HFFc6 (cell line): ENCODE measurements around the gene LBHD1. TPM values are rescaled to one million over a fixed set of nuclear protein-coding genes. Genes with fewer than 3 reads are reported as not detected.
"Not testable (repeated sequence)": the region's sequence is repeated elsewhere in the genome, so short reads cannot be mapped to it uniquely, and the experiment has no call there.

ENCODE experiments used
- DNase-seq: peaks from one replicate; pipeline ENCODE4 v3.0.0-alpha.2; 2018
- H3K27ac Mint-ChIP-seq: 2 replicates; pipeline ENCODE4 v1.8.0; 2020; ENCODE audit warnings: mild to moderate bottlenecking, mixed read lengths
- H3K27me3 Mint-ChIP-seq: 2 replicates; pipeline ENCODE4 v1.8.0; 2021; ENCODE audit warnings: mild to moderate bottlenecking, moderate library complexity, mixed read lengths; ENCODE audit not compliant: insufficient read depth
- H3K36me3 Mint-ChIP-seq: 2 replicates; pipeline ENCODE4 v1.8.0; 2021; ENCODE audit warnings: low read depth, mixed read lengths
- H3K4me1 Mint-ChIP-seq: 2 replicates; pipeline ENCODE4 v1.8.0; 2020; ENCODE audit warnings: low read depth, mixed read lengths
- H3K4me3 Mint-ChIP-seq: 2 replicates; pipeline ENCODE4 v1.8.0; 2020; ENCODE audit warnings: mild to moderate bottlenecking, moderate library complexity, mixed read lengths
- H3K9me3 Mint-ChIP-seq: 2 replicates; pipeline ENCODE4 v1.8.0; 2020; ENCODE audit warnings: mild to moderate bottlenecking, mixed read lengths
- total RNA-seq, 6 experiments: library from RNA; stranded (reverse); fragmentation: NEBNext Ultra II Directional; extraction: Animal tissue kit (Norgen Biotek cat#: 25700); gene quantifications; 2 replicates in 1 of 6; 3 replicates in 5 of 6; pipeline ENCODE4 v1.2.3, GENCODE V29; 2021
- TF ChIP-seq, protein P1 (sequence below): fragments of 200-600 bp; sonication (generic); IDR thresholded peaks from 2 replicates; pipeline ENCODE4 v1.5.0; 2021; ENCODE audit warnings: antibody characterized with exemption, mild to moderate bottlenecking

Gene LBHD1
- total RNA-seq, 6 experiments from 2014 or later, result 2.8 to 4.5 (median 3.7) TPM

DNA sequence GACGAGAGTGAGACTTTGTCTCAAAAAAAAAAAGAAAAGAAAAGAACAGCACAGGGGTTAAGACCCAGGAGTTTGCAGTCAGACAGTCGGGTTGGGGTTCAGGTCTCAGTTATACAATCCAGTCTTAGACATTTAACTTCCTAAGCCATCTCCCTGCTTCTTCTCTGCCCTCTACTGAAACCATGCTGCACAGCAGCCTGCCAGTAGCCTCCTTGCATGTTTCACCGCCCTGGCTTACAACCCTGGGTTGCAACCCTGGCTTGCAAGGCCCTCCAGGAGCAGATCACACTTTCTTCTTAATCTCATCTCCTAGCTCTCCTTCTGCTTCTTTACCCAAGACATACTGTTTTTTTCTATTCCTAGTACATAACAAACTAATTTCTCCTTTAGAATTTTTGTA lies 44.4 kb downstream of the LBHD1 start:
- no peak overlapping the region for H3K4me3 Mint-ChIP-seq
- peaks cover 49% of the 10 kb centered on the region for H3K36me3 Mint-ChIP-seq
- peaks cover under 1% of the 10 kb centered on the region; the same call in 1 of the 2 replicates for H3K4me1 Mint-ChIP-seq
- no peak overlapping the region for H3K27ac Mint-ChIP-seq
- H3K27me3 Mint-ChIP-seq, result peaks cover 1% of the 10 kb centered on the region; the same call in 1 of the 2 replicates
- TF ChIP-seq, protein P1, sequence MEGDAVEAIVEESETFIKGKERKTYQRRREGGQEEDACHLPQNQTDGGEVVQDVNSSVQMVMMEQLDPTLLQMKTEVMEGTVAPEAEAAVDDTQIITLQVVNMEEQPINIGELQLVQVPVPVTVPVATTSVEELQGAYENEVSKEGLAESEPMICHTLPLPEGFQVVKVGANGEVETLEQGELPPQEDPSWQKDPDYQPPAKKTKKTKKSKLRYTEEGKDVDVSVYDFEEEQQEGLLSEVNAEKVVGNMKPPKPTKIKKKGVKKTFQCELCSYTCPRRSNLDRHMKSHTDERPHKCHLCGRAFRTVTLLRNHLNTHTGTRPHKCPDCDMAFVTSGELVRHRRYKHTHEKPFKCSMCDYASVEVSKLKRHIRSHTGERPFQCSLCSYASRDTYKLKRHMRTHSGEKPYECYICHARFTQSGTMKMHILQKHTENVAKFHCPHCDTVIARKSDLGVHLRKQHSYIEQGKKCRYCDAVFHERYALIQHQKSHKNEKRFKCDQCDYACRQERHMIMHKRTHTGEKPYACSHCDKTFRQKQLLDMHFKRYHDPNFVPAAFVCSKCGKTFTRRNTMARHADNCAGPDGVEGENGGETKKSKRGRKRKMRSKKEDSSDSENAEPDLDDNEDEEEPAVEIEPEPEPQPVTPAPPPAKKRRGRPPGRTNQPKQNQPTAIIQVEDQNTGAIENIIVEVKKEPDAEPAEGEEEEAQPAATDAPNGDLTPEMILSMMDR, result no peak
- DNase-seq, result no peak
- H3K9me3 Mint-ChIP-seq, result no peaks in the 10 kb centered on the region

DNA sequence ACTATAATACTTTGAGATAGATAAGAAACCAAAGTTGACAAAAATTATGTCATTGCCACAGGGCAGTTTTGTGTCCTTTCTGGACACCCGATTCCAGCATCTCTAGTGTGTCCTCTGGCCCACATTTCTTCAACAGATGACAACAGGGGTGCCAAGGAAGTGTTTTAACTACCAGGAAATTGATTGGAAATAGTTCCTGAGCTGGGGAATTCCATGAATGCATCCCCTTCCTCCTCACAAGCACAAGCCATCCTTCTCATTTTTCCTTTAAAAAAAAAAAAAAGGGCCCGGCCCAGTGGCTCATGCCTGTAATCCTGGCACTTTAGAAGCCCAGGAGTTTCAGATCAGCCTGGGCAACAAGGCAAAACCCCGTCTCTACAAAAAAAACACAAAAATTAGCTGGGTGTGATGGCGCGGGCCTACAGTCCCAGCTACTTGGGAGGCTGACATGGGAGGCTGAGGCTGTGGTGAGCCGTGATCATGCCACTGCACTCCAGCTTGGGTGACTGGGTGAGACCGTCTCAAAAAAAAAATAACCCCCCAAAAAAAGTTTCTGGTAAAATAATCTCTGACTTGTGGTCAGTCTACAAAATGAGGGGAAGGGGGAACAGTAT lies 49.5 kb downstream of the LBHD1 start:
- peak overlapping the region; percentile 94 for H3K27ac Mint-ChIP-seq
- peaks cover 22% of the 10 kb centered on the region for H3K4me1 Mint-ChIP-seq
- H3K36me3 Mint-ChIP-seq, result peaks cover 28% of the 10 kb centered on the region
- TF ChIP-seq, protein P1, result no peak
- DNase-seq, result no peak
- H3K9me3 Mint-ChIP-seq, result no peaks in the 10 kb centered on the region
- H3K27me3 Mint-ChIP-seq, result no peaks in the 10 kb centered on the region; the same call in 1 of the 2 replicates
- peak overlapping the region; percentile 92 for H3K4me3 Mint-ChIP-seq

DNA sequence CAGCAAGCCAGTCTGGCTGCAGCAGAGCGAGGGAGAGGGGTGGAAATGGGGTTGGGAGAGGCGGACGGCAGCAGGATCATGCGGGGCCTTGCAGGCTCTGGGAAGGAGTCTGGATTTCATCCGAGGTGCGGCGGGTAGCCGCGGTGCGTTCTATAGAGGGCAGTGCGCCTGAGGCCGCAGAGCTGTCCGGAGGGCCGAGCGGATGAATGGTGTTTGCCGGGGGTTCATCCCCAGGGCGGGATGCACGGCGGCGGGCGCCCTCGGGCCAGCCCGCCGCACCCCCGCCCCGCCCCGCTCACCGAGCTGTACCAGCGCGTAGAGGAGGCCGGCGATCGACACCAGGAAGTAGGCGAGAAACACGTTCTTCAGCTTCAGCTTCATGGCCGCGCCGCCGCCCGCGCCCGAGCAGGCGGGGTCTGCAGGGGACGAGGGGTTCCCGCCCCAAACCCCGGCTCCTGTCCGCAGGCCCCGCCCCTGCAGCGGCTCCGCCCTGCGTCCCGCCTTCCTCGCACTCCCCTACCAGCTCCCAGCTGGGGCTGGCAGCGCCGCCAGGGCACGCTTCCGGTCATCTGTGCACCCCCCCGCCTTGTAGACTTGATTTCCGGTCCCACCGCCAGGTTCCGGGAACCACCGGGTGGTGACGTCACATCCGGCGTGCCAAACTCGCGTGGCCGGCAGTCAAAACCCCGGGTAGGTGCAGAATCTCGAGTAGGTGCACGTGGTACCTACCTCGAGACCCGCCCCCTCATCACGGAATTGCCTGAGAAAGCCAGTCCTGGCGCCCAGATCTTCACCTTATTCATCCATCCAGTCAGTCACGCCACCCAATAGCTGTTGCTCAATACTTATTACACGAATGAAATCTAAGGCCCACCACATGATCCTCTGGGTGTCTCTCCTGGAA lies 50.2 kb downstream of the LBHD1 start, which contains the start of gene B3GAT3:
TSS of gene B3GAT3 (minus strand) at position 420 of the 904 bp plus-strand sequence. CDS start at position 381, 39 bp downstream.
- peak; percentile 98 for DNase-seq
- H3K27me3 Mint-ChIP-seq, result no peaks in the 10 kb centered on the region; the same call in 1 of the 2 replicates
- H3K27ac Mint-ChIP-seq, result peak within 1 kb of the TSS; percentile 94
- TF ChIP-seq, protein P1, result peak; percentile 16; the same call in 1 of the 2 replicates
- H3K4me3 Mint-ChIP-seq, result peak within 1 kb of the TSS; percentile 92
- H3K9me3 Mint-ChIP-seq, result no peaks in the 10 kb centered on the region
- H3K36me3 Mint-ChIP-seq, result peaks cover 22% of the 10 kb centered on the region
- peaks cover 22% of the 10 kb centered on the region for H3K4me1 Mint-ChIP-seq

DNA sequence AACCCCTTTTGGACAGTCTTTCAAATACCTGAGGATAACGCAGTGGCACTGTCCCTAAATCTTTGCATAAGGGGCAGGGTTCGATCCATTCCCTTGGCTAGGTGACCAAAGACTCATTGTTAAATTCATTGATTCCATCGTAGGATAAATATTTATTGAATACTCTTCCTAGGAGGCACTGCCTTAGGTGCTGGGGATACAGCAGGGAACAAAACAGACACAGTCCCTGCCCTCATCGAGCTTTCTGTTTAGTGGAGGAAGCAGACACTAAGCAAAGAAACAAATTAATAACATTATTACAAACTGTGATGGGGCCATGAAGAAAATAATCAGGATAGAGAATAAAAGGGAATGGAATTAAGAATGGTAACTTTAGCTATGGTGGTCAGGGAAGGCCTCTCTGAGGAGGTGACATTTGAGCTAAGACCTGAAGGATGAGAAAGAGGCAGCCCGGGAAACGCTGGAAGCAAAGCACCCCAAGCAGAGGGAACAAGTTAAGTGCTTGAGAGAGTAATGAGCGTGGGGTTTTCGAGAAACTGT lies 51.0 kb downstream of the LBHD1 start:
- Mint-ChIP-seq H3K36me3 (peaks cover 21% of the 10 kb centered on the region; the same call in 1 of the 2 replicates), H3K9me3 (no peaks in the 10 kb centered on the region), H3K4me3 (peak overlapping the region; percentile 92), H3K27ac (peak overlapping the region; percentile 88), H3K4me1 (peaks cover 22% of the 10 kb centered on the region), H3K27me3 (no peaks in the 10 kb centered on the region; the same call in 1 of the 2 replicates)
- TF ChIP-seq, protein P1, result no peak
- DNase-seq, result no peak

DNA sequence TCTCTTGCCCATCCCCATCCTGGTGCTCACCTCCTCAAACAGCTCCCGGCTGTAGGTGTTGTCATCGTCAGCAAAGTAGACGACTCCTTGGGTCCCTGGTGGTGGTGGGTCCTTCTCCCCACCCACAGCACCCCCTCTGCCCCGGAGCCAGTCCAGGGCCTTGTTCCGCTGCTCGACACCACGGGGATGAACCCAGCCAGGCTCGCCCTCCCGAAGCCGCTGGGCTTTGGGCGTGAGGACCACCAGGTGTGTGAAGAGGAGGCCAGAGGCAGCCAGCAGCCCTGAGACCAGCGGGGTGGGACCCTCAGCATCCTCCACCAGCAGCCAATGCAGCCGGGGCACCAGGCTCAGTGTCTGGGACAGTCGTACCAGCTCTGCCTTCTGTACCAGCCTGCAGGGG lies 55.1 kb downstream of the LBHD1 start:
- H3K27ac Mint-ChIP-seq, H3K4me3 Mint-ChIP-seq, H3K27me3 Mint-ChIP-seq, DNase-seq, H3K9me3 Mint-ChIP-seq, H3K36me3 Mint-ChIP-seq: not testable (repeated sequence)
- peaks cover 30% of the 10 kb centered on the region for H3K4me1 Mint-ChIP-seq
